ENCODE data around the gene SORD.
"Not testable (repeated sequence)": the region's sequence is repeated elsewhere in the genome, so short reads cannot be mapped to it uniquely, and the experiment has no call there.

Gene SORD

GRCh38 chr15:45023659-45024225 is 747 bp downstream of the SORD start:
- DNase-seq (ENCODE audit: low read depth in 1 of 2, low spot score in 1 of 2), result no peak

- DNase-seq (ENCODE audit: low read depth in 1 of 2, low spot score in 1 of 2), result not testable (repeated sequence)
These were observed 1.7 kb downstream of the SORD start for GRCh38 chr15:45024649-45025048.

GRCh38 chr15:45025627-45026026 is 2.6 kb downstream of the SORD start:
- not testable (repeated sequence) for DNase-seq (ENCODE audit: low read depth in 1 of 2, low spot score in 1 of 2)

- no peak for DNase-seq (ENCODE audit: low read depth in 1 of 2, low spot score in 1 of 2)
These were observed 3.7 kb downstream of the SORD start for GRCh38 chr15:45026651-45027190.

GRCh38 chr15:45027220-45027619 is 4.2 kb downstream of the SORD start:
- DNase-seq (ENCODE audit: low read depth in 1 of 2, low spot score in 1 of 2), result no peak

GRCh38 chr15:45030743-45031142 is 7.7 kb downstream of the SORD start:
- DNase-seq (ENCODE audit: low read depth in 1 of 2, low spot score in 1 of 2), result no peak

- not testable (repeated sequence) for DNase-seq (ENCODE audit: low read depth in 1 of 2, low spot score in 1 of 2)
These were observed 8.6 kb downstream of the SORD start for GRCh38 chr15:45031522-45032028.

- DNase-seq (ENCODE audit: low read depth in 1 of 2, low spot score in 1 of 2), result not testable (repeated sequence)
These were observed 9.5 kb downstream of the SORD start for GRCh38 chr15:45032501-45032900.

GRCh38 chr15:45034087-45034486 is 11.1 kb downstream of the SORD start:
- not testable (repeated sequence) for DNase-seq (ENCODE audit: low read depth in 1 of 2, low spot score in 1 of 2)

- not testable (repeated sequence) for DNase-seq (ENCODE audit: low read depth in 1 of 2, low spot score in 1 of 2)
These were observed 11.8 kb downstream of the SORD start for GRCh38 chr15:45034600-45035375.

GRCh38 chr15:45036812-45037781 is 14.1 kb downstream of the SORD start:
- peak; percentile 29 to 57 for DNase-seq (ENCODE audit: low read depth in 1 of 2, low spot score in 1 of 2)

- no peak for DNase-seq (ENCODE audit: low read depth in 1 of 2, low spot score in 1 of 2)
These were observed 14.9 kb downstream of the SORD start for GRCh38 chr15:45037936-45038335.

GRCh38 chr15:45040396-45040795 is 17.4 kb downstream of the SORD start:
- DNase-seq (ENCODE audit: low read depth in 1 of 2, low spot score in 1 of 2), result not testable (repeated sequence)

GRCh38 chr15:45041538-45041937 is 18.5 kb downstream of the SORD start:
- DNase-seq (ENCODE audit: low read depth in 1 of 2, low spot score in 1 of 2), result not testable (repeated sequence)

GRCh38 chr15:45042859-45043258 is 19.9 kb downstream of the SORD start:
- not testable (repeated sequence) for DNase-seq (ENCODE audit: low read depth in 1 of 2, low spot score in 1 of 2)

- not testable (repeated sequence) for DNase-seq (ENCODE audit: low read depth in 1 of 2, low spot score in 1 of 2)
These were observed 21.3 kb downstream of the SORD start for GRCh38 chr15:45044270-45044669.

- not testable (repeated sequence) for DNase-seq (ENCODE audit: low read depth in 1 of 2, low spot score in 1 of 2)
These were observed 25.4 kb downstream of the SORD start for GRCh38 chr15:45048449-45048793.

- no peak for DNase-seq (ENCODE audit: low read depth in 1 of 2, low spot score in 1 of 2)
These were observed 26.0 kb downstream of the SORD start for GRCh38 chr15:45048794-45049631.

- DNase-seq (ENCODE audit: low read depth in 1 of 2, low spot score in 1 of 2), result no peak
These were observed 27.6 kb downstream of the SORD start for GRCh38 chr15:45050587-45050986.

- not testable (repeated sequence) for DNase-seq (ENCODE audit: low read depth in 1 of 2, low spot score in 1 of 2)
These were observed 29.7 kb downstream of the SORD start for GRCh38 chr15:45052676-45053075.
